Measurements from ENCODE around the gene IKBKG.
"Not testable (repeated sequence)": the region's sequence is repeated elsewhere in the genome, so short reads cannot be mapped to it uniquely, and the experiment has no call there.

IKBKG gene

GRCh38 chrX:154607976-154608375 lies 60.6 kb downstream of the IKBKG start:
- not testable (repeated sequence) for DNase-seq

GRCh38 chrX:154608823-154609222 lies 61.4 kb downstream of the IKBKG start:
- DNase-seq = not testable (repeated sequence)

- DNase-seq = not testable (repeated sequence)
Observed at GRCh38 chrX:154611146-154611545, 63.7 kb downstream of the IKBKG start.

DNA sequence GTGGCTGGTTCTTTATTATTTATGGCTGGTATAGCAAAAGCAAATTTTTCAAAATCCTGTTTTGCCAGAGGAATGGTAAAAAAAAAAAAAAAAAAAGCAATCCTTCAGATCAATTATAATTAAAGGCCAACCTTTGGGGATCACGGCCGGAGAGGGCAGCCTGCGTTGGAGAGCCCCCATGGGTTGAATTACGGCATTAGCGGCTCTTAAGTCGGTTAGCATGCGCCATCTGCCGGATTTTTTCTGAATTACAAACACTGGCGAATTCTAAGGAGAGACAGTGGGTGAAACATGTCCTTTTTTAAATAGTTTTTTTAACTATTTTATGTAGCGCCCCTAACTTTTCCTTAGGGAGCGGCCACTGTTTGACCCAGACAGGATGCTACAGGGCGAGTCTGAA lies 66.2 kb downstream of the IKBKG start:
- not testable (repeated sequence) for DNase-seq
